Measurements from ENCODE around the gene SHROOM3.

DNA sequence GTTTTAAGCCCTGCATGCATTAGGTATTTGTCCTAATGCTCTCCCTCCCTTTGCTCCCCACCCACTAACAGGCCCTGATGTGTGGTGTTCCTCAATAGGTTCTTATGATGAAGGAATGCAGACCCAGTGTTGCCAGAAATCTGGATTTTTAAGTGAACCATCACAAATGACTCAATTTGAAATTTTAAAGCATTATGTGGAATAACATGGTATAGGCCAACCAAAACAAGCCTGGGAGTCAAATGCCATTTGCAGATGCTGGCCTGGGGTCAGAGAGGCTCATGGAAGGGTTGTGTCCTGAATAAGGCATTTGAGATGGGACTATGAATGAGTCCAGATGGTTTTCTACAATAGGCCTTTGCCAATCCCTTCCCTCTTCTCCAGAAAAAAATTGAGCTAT lies 179.6 kb downstream of the SHROOM3 start:
- TF ChIP-seq GATA2 (IDR thresholded peaks at IDR 0.05; ENCODE audit: low read depth, low read length) (no peak), GATA3 (IDR thresholded peaks at IDR 0.05; ENCODE audit: low read depth, low read length) (no peak)

All from SH-SY5Y (cell line).